G401 (cell line): ENCODE results near the gene SYNGR4. TPM values are rescaled to one million over a fixed set of nuclear protein-coding genes. Genes with fewer than 3 reads are reported as not detected.
"Not testable (repeated sequence)": the region's sequence is repeated elsewhere in the genome, so short reads cannot be mapped to it uniquely, and the experiment has no call there.

Source experiments
- DNase-seq: peaks from one replicate; pipeline ENCODE4 v3.0.0-alpha.2; 2015; ENCODE audit warnings: low spot score
- in situ Hi-C: cut with HindIII; loops from 2 replicates; pipeline ENCODE4 v1.10.0; 2016; ENCODE audit warnings: low sequenced_read_pairs, mixed read lengths
- total RNA-seq: library from RNA; depleted of rRNA; stranded (reverse); fragments of >200 nt; shearing (Covaris generic); gene quantifications from 2 replicates; pipeline ENCODE4 v1.2.3, GENCODE V29; 2014

Gene SYNGR4
- total RNA-seq, 1 experiment from 2014 or later = not detected

- no peak for DNase-seq
- in situ Hi-C loops = no loop called here
Measured at GRCh38 chr19:48364598-48365348, 606 bp downstream of the SYNGR4 start.

- in situ Hi-C loops = no loop called here
- DNase-seq = no peak
Measured at GRCh38 chr19:48365602-48366001, 1.4 kb downstream of the SYNGR4 start.

- no peak for DNase-seq
- in situ Hi-C loops = no loop called here
Measured at GRCh38 chr19:48367855-48368254, 3.7 kb downstream of the SYNGR4 start.

- in situ Hi-C loops = no loop called here
- no peak for DNase-seq
Measured at GRCh38 chr19:48368936-48369335, 4.8 kb downstream of the SYNGR4 start.

GRCh38 chr19:48370955-48371354, 6.8 kb downstream of the SYNGR4 start:
- in situ Hi-C loops = no loop called here
- DNase-seq = no peak

- no peak for DNase-seq
- in situ Hi-C loops = no loop called here
Measured at GRCh38 chr19:48371367-48371766, 7.2 kb downstream of the SYNGR4 start.

GRCh38 chr19:48371771-48372170, 7.6 kb downstream of the SYNGR4 start:
- in situ Hi-C loops, DNase-seq: not testable (repeated sequence)

- DNase-seq = peak; percentile 59
- in situ Hi-C loops = no loop called here
Measured at GRCh38 chr19:48372904-48373303, 8.7 kb downstream of the SYNGR4 start.

- DNase-seq = no peak
- in situ Hi-C loops = no loop called here
Measured at GRCh38 chr19:48373567-48373966, 9.4 kb downstream of the SYNGR4 start.

GRCh38 chr19:48378194-48378570, 14.0 kb downstream of the SYNGR4 start:
- in situ Hi-C loops = no loop called here
- no peak for DNase-seq

GRCh38 chr19:48379058-48379457, 14.9 kb downstream of the SYNGR4 start:
- in situ Hi-C loops = no loop called here
- DNase-seq = no peak

- DNase-seq = peak; percentile 50
- in situ Hi-C loops = no loop called here
Measured at GRCh38 chr19:48381178-48381950, 17.2 kb downstream of the SYNGR4 start.

GRCh38 chr19:48382286-48382685, 18.1 kb downstream of the SYNGR4 start:
- no peak for DNase-seq
- in situ Hi-C loops = no loop called here

- in situ Hi-C loops = no loop called here
Measured at GRCh38 chr19:48385461-48386087, 21.4 kb downstream of the SYNGR4 start.

GRCh38 chr19:48386981-48387380, 22.8 kb downstream of the SYNGR4 start:
- DNase-seq = no peak
- in situ Hi-C loops = no loop called here

More at GRCh38 chr19:48385461-48386087, 21.4 kb downstream of the SYNGR4 start:
- DNase-seq = no peak

- in situ Hi-C loops = no loop called here
- DNase-seq = peak; percentile 46
Measured at GRCh38 chr19:48390188-48391099, 26.3 kb downstream of the SYNGR4 start.

GRCh38 chr19:48391100-48392005, 27.2 kb downstream of the SYNGR4 start, which contains the start of gene KDELR1:
Gene KDELR1, minus strand, starts transcription at chr19:48391551. Its CDS starts 193 bp downstream, at chr19:48391358.
- DNase-seq = peak; percentile 86
- in situ Hi-C loops = no loop called here

- DNase-seq, in situ Hi-C loops: not testable (repeated sequence)
Measured at GRCh38 chr19:48392006-48392344, 27.8 kb downstream of the SYNGR4 start.
